AG04450 (cell line): ENCODE data around the gene RAB11A. TPM values are rescaled to one million over a fixed set of nuclear protein-coding genes. Genes with fewer than 3 reads are reported as not detected.

Experiments
- CTCF ChIA-PET: fragments of 300-600, 350-600 bp; formaldehyde crosslinking; extraction: SDS; loops from one replicate; lab custom pipeline; 2022; ENCODE audit warnings: antibody characterized with exemption, inconsistent platforms; lab: Charles Lee
- POLR2A ChIA-PET: fragments of 350-600 bp; formaldehyde crosslinking; extraction: SDS; loops from one replicate; lab custom pipeline; 2021; ENCODE audit warnings: antibody characterized with exemption, inconsistent platforms; lab: Yijun Ruan, JAX
- DNase-seq: peaks from one replicate; pipeline ENCODE4 v3.0.0-alpha.2; 2011; ENCODE audit warnings: low read depth, low spot score
- H3K27ac ChIP-seq: one replicate; pipeline ENCODE4 v1.5.1; 2012; ENCODE audit warnings: low read depth, low read length, control low read depth
- H3K27me3 ChIP-seq: one replicate; pipeline ENCODE4 v1.6.0; 2012; ENCODE audit warnings: low read length; ENCODE audit not compliant: control insufficient read depth, insufficient read depth
- H3K4me3 ChIP-seq: 2 replicates; pipeline ENCODE4 v1.5.1; 2011; ENCODE audit warnings: mild to moderate bottlenecking, low read depth, low read length, control low read depth
- H3K9me3 ChIP-seq: 2 replicates; pipeline ENCODE4 v1.5.1; 2012; ENCODE audit warnings: low read length; ENCODE audit not compliant: control insufficient read depth, insufficient read depth
- CTCF ChIP-seq: IDR thresholded peaks from 2 replicates; pipeline ENCODE4 v1.5.1; 2011; ENCODE audit warnings: low read depth, low read length, control low read depth, inconsistent platforms
- polyA plus RNA-seq: library from polyadenylated mRNA; depleted of rRNA; stranded (reverse); fragments of >200 nt; gene quantifications from 2 replicates; pipeline ENCODE4 v1.2.3, GENCODE V29; 2011

RAB11A gene
- polyA plus RNA-seq, 1 experiment: 399 TPM

DNA sequence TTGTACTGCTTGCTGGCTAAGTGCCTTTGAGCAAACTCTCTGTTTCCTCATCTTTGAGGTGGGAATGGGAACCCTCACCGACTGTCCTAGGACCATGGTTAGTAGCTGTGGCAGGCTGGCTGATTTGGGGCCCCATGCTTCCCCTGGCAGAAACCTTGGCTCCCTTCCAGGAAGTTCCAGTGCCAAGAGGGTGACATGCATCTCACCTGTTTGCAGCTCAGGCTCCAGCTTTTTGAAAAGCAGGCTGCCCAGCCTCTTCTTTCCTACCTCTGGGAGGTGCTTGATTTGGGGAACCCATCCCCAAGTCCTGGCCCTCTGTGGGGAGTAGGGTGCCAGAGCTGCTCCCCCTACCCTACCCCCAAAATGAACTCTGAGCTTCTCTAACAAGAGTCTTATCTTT lies 50.8 kb downstream of the RAB11A start:
- no peak for DNase-seq
- no peak for TF ChIP-seq CTCF
- H3K27me3 ChIP-seq: peaks cover 5% of the 10 kb centered on the region
- no peak overlapping the region for H3K4me3 ChIP-seq
- H3K9me3 ChIP-seq: no peaks in the 10 kb centered on the region
- POLR2A ChIA-PET: no interaction called here
- CTCF ChIA-PET: no interaction called here
- no peak overlapping the region for H3K27ac ChIP-seq

GRCh38 chr15:65920825-65921309 lies 51.6 kb downstream of the RAB11A start:
- H3K27me3 ChIP-seq: peaks cover 5% of the 10 kb centered on the region
- H3K27ac ChIP-seq: no peak overlapping the region
- CTCF ChIA-PET: interaction anchor here (0.6 to 0.7 kb wide), 3 partner anchors 58 to 519 kb away, joined by 3 read pairs; no protein-coding TSS in a partner anchor
- H3K4me3 ChIP-seq: no peak overlapping the region
- DNase-seq: no peak
- no peak for TF ChIP-seq CTCF
- no peaks in the 10 kb centered on the region for H3K9me3 ChIP-seq
- POLR2A ChIA-PET: no interaction called here

DNA sequence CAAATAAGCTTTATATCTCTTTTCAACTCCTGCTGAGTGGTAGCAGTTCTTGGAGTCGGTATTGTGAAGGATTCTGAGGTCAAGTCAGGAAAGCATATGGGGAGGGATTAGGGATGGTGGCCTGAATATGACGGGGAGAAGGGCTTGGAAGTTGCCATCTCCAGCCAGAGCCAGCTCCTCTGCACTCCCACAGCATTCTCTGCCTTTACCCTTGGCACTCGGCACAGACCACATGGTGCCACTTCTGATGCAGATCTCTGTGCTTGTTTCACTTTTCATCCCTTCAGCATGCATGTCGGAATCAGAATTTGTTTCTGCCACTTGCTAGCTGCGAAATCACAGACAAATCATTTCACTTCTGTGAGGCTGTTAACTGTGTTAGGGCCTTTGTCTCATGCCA lies 52.5 kb downstream of the RAB11A start:
- Histone ChIP-seq H3K4me3 (no peak overlapping the region), H3K27ac (no peak overlapping the region), H3K9me3 (no peaks in the 10 kb centered on the region), H3K27me3 (peaks cover 5% of the 10 kb centered on the region)
- POLR2A ChIA-PET: no interaction called here
- CTCF ChIA-PET: interaction anchor here (1.5 kb wide), 1 partner anchor 330 kb away, joined by 3 read pairs; no protein-coding TSS in a partner anchor
- DNase-seq: no peak
- no peak for TF ChIP-seq CTCF

DNA sequence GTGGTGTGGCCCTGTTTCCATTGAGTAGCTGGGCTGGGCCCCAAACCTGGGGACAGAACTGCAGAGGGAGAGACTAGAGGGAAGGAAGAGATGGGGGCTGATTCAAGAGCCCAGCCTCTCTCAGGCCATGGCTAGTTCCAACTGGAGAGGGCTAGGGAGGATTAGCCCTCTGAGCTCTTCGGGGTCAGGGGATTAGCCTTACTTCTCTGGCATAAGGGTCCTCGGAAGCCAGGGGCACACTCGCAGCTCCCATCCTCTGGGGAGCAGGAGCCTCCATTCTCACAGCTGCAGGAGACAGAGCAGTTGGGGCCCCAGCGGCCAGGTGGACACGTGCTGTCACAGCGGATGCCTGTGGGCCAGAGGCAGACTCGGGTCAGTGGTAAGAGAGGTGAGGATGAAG lies 53.3 kb downstream of the RAB11A start:
- Histone ChIP-seq H3K27me3 (peaks cover 5% of the 10 kb centered on the region), H3K9me3 (no peaks in the 10 kb centered on the region), H3K4me3 (no peak overlapping the region), H3K27ac (no peak overlapping the region)
- DNase-seq: no peak
- POLR2A ChIA-PET: no interaction called here
- TF ChIP-seq CTCF: no peak
- CTCF ChIA-PET: interaction anchor here (1.5 kb wide), 1 partner anchor 329 kb away, joined by 3 read pairs; no protein-coding TSS in a partner anchor

- DNase-seq: no peak
- ChIA-PET CTCF (interaction anchor here (0.6 kb wide), 1 partner anchor 333 kb away, joined by 3 read pairs; no protein-coding TSS in a partner anchor), POLR2A (no interaction called here)
- no peak for TF ChIP-seq CTCF
- H3K27me3 ChIP-seq: peaks cover 5% of the 10 kb centered on the region
- no peak overlapping the region for H3K4me3 ChIP-seq
- no peak overlapping the region for H3K27ac ChIP-seq
- H3K9me3 ChIP-seq: no peaks in the 10 kb centered on the region
Measured at GRCh38 chr15:65923264-65923663, 54.0 kb downstream of the RAB11A start.
